COLO829 (cell line): ENCODE data around the gene MMP23B.
A peak's percentile ranks its signal among the peaks of the same experiment; 100 is the strongest.

Source experiments
- DNase-seq: peaks from one replicate; pipeline ENCODE4 v3.0.0; 2012; ENCODE audit warnings: low spot score

The MMP23B gene

GRCh38 chr1:1602968-1603506, 28.9 kb upstream of the MMP23B start:
- no peak for DNase-seq

GRCh38 chr1:1603671-1604373, 28.2 kb upstream of the MMP23B start:
- DNase-seq, result no peak

- no peak for DNase-seq
Observed at GRCh38 chr1:1604374-1605033, 27.5 kb upstream of the MMP23B start.

- no peak for DNase-seq
Observed at GRCh38 chr1:1605034-1605591, 26.9 kb upstream of the MMP23B start.

- DNase-seq, result no peak
Observed at GRCh38 chr1:1605724-1606123, 26.2 kb upstream of the MMP23B start.

GRCh38 chr1:1606232-1606631, 25.7 kb upstream of the MMP23B start:
- no peak for DNase-seq

GRCh38 chr1:1609822-1610485, 22.0 kb upstream of the MMP23B start:
- DNase-seq, result no peak

- DNase-seq, result no peak
Observed at GRCh38 chr1:1610796-1611195, 21.2 kb upstream of the MMP23B start.

GRCh38 chr1:1612104-1612400, 19.9 kb upstream of the MMP23B start:
- no peak for DNase-seq

- DNase-seq, result no peak
Observed at GRCh38 chr1:1613509-1614082, 18.4 kb upstream of the MMP23B start.

- peak; percentile 68 for DNase-seq
Observed at GRCh38 chr1:1614204-1614953, 17.6 kb upstream of the MMP23B start.

- no peak for DNase-seq
Observed at GRCh38 chr1:1614954-1615255, 17.1 kb upstream of the MMP23B start.

GRCh38 chr1:1615256-1616044, 16.5 kb upstream of the MMP23B start, which contains the start of gene MIB2:
MIB2 (plus strand) TSS chr1:1615500; CDS start chr1:1623453, 7,953 bp downstream.
- DNase-seq, result peak; percentile 99

GRCh38 chr1:1616045-1616790, 15.8 kb upstream of the MMP23B start:
- DNase-seq, result no peak

- DNase-seq, result no peak
Observed at GRCh38 chr1:1616838-1617237, 15.1 kb upstream of the MMP23B start.

- no peak for DNase-seq
Observed at GRCh38 chr1:1617516-1617915, 14.5 kb upstream of the MMP23B start.

- no peak for DNase-seq
Observed at GRCh38 chr1:1617925-1618324, 14.0 kb upstream of the MMP23B start.

- no peak for DNase-seq
Observed at GRCh38 chr1:1618396-1619068, 13.4 kb upstream of the MMP23B start.

GRCh38 chr1:1619917-1620361, 12.0 kb upstream of the MMP23B start:
- DNase-seq, result no peak
